Psoas muscle (tissue), 8 donors: Measurements from ENCODE around the gene BCAS3. TPM values are rescaled to one million over a fixed set of nuclear protein-coding genes. Genes with fewer than 3 reads are reported as not detected.
"Not testable (repeated sequence)": the region's sequence is repeated elsewhere in the genome, so short reads cannot be mapped to it uniquely, and the experiment has no call there.

ENCODE experiments used
- ATAC-seq, 4 donors: fragments of 200-7000 bp; cut with Tn5 transposase; one replicate each; pipeline ENCODE4 v1.9.1; 2020; ENCODE audit warnings: moderate library complexity in 3 of 4, mild to moderate bottlenecking in 2 of 4
- DNase-seq, 2 donors: peaks; one replicate each; pipeline ENCODE4 v3.0.0-alpha.2; 2020
- H3K27ac ChIP-seq: fragments of 200-600 bp; one replicate; pipeline ENCODE4 v1.8.0; 2022
- H3K27me3 ChIP-seq, 3 donors: fragments of 200-600 bp in 1 of 3; one replicate each; pipeline versions ENCODE4 v1.6.1 to v1.8.0; 2013 to 2022; ENCODE audit warnings: low read length in 2 of 3, mild to moderate bottlenecking in 2 of 3, moderate library complexity in 1 of 3; ENCODE audit not compliant: insufficient read depth in 3 of 3
- H3K36me3 ChIP-seq, 2 donors: fragments of 200-600 bp in 1 of 2; one replicate each; pipeline versions ENCODE4 v1.6.1 to v1.8.0; 2013 to 2022; ENCODE audit warnings: low read depth in 1 of 2, mild to moderate bottlenecking in 1 of 2, moderate library complexity in 1 of 2; ENCODE audit not compliant: insufficient read depth in 1 of 2
- H3K4me1 ChIP-seq: fragments of 200-600 bp; one replicate; pipeline ENCODE4 v1.8.0; 2022
- H3K4me3 ChIP-seq: fragments of 200-600 bp; one replicate; pipeline ENCODE4 v1.8.0; 2022; ENCODE audit warnings: mild to moderate bottlenecking
- H3K9me3 ChIP-seq: fragments of 200-600 bp; one replicate; pipeline ENCODE4 v1.8.0; 2022
- WGBS, 3 donors: extraction: QIAGEN DNeasy Blood & Tissue Kit; methylation state at CpG; one replicate each; pipeline versions ENCODE4 v1.1.6 to v1.1.7; 2013; 5-methylcytosine and 5-hydroxymethylcytosine counted together
- intact Hi-C, 2 donors: fragments of 100-400 bp; cut with DNase I; formaldehyde crosslinking; loops; one replicate each; pipeline versions ENCODE4 v1.11.0 to v1.14.2; 2022
- polyA plus RNA-seq, 3 donors: library from polyadenylated mRNA; stranded (reverse); fragments of 200-250 nt; gene quantifications; one replicate each; pipeline ENCODE4 v1.2.3, GENCODE V29; 2013
- total RNA-seq, 4 donors: library from RNA; stranded (reverse); fragmentation: NEBNext Ultra II Directional in 2 of 4; extraction: Animal tissue kit (Norgen Biotek cat#: 25700) in 2 of 4; gene quantifications; one replicate each; pipeline versions ENCODE4 v1.2.1 to v1.2.4, GENCODE V29; 2021 to 2023
- TF ChIP-seq, protein P1 (sequence below): fragments of 200-600 bp; IDR thresholded peaks from one replicate; pipeline ENCODE4 v1.8.0; 2022; ENCODE audit warnings: antibody characterized with exemption
- donor health status: healthy with polysubstance abuse.
- donor health status: DM: no; HTN: no; CAD: no; lungs with moderate emphysema.
- donor health status: Bipolar disorder and iron deficiency.
- donor health status: healthy.
- donor health status: DM: yes; HTN: yes; CAD: no.
- donor health status: DM: no; HTN: no; CAD: no.
- donor health status: DM: no; HTN: no; CAD: no.
- donor health status: DM: yes; HTN: yes; CAD: no.

Gene BCAS3
- total and polyA plus RNA-seq, 7 donors: 2.4 to 28.8 (median 15.0) TPM

DNA sequence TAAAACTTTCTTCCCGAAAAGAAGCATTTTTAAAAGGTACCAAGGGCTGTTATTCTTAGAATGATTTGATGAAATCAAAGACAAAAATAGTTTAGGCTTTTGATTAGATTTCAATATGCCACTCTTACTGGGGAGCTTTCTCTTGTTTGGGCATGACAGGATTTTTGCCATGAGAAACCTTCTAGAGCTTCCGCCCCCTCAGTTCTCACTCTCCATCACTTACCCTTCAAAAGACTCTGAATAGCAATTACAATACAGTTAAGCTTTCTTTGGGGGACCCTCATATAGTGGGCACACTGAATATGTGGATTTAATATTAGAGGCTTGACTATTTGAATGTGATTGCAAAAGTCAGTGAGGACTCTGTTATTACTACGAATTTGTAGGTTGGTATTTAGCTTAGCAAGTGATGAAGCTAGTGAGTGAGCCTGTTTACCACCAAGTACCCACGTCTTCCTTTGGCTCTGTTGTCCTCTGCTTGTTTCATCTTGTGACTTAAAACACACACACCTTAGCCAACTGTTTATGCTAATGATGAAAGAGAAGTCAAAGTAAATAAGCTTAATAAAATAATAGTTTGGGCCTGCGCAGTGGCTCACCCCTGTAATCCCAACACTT is 563.3 kb downstream of the BCAS3 start:
- 88 to 95% (median 95%) methylated on average over 5 of the region's 5 CpGs for WGBS, 3 donors
- intact Hi-C loops: no loop called here
- ATAC-seq (no peak), DNase-seq (no peak)
- Histone ChIP-seq H3K36me3 (no peaks in the 10 kb centered on the region), H3K9me3 (no peaks in the 10 kb centered on the region), H3K4me1 (peaks cover 8% of the 10 kb centered on the region), H3K27ac (no peak overlapping the region), H3K4me3 (no peak overlapping the region), H3K27me3 (no peaks in the 10 kb centered on the region)
- TF ChIP-seq, protein P1, sequence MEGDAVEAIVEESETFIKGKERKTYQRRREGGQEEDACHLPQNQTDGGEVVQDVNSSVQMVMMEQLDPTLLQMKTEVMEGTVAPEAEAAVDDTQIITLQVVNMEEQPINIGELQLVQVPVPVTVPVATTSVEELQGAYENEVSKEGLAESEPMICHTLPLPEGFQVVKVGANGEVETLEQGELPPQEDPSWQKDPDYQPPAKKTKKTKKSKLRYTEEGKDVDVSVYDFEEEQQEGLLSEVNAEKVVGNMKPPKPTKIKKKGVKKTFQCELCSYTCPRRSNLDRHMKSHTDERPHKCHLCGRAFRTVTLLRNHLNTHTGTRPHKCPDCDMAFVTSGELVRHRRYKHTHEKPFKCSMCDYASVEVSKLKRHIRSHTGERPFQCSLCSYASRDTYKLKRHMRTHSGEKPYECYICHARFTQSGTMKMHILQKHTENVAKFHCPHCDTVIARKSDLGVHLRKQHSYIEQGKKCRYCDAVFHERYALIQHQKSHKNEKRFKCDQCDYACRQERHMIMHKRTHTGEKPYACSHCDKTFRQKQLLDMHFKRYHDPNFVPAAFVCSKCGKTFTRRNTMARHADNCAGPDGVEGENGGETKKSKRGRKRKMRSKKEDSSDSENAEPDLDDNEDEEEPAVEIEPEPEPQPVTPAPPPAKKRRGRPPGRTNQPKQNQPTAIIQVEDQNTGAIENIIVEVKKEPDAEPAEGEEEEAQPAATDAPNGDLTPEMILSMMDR: no peak

DNA sequence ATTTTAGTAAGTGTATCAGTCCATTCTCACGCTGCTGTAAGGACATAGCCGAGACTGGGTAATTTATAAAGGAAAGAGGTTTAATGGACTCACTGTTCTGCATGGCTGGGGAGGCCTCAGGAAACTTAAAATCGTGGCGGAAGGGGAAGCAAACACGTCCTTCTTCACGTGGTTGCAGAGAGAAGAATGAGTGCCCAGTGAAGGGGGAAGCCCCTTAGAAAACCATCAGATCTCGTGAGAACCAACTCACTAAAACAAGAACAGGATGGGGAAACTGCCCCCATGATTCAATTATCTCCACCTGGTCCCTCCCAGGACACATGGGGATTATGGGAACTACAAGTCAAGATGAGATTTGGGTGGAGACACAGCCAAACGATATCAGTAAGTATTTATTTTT is 567.3 kb downstream of the BCAS3 start:
- H3K9me3 ChIP-seq, intact Hi-C loops, H3K4me3 ChIP-seq, H3K4me1 ChIP-seq, ATAC-seq, DNase-seq, H3K27me3 ChIP-seq, H3K36me3 ChIP-seq, H3K27ac ChIP-seq: not testable (repeated sequence)
- WGBS, 3 donors: 84 to 89% (median 87%) methylated on average over 8 of the region's 8 CpGs

DNA sequence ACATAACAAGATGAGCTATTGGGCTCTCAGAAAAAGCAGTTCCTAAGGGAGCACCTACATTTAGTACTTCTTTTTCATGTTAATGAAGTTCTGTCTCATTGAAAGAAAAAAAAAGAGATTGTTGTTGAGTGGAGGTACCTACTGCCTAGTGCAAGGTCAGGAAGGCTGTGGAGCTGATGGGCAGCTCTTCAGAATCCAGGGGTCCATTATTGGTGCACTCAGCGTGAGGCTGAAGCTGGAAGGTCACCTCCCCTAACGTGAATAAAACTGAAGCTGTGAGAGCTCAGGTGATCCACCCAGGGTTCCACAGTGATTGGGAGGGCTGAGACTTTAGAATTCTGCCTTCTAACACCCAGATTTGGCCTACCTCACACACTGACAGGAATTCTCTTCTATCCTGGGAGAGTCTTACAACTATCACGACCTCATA is 568.1 kb downstream of the BCAS3 start:
- intact Hi-C loops: no loop called here
- Histone ChIP-seq H3K27me3 (no peaks in the 10 kb centered on the region), H3K36me3 (no peaks in the 10 kb centered on the region), H3K4me3 (no peak overlapping the region), H3K9me3 (no peaks in the 10 kb centered on the region), H3K4me1 (no peaks in the 10 kb centered on the region), H3K27ac (no peak overlapping the region)
- TF ChIP-seq, protein P1: no peak
- ATAC-seq (no peak), DNase-seq (no peak)
- WGBS, 3 donors: 92 to 99% (median 96%) methylated on average over 3 of the region's 3 CpGs

DNA sequence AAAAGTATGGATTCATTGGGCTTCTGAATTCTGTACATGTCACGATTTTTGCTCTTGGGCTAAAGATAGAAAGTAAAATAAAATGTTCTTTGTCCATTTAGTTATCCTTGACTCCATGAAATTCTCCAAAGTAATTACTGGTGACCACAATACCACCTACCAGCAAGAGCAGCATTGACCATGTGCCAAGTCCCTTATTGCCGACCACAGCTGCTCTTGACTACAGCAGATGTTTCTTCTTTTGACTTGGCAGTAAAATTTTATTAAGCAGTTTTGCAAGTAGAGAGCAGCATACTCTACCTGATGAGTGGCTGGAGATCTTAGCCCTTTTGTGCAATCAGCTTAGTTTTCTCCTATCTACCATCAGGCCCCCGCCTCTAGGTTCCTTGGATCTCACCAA is 569.8 kb downstream of the BCAS3 start:
- Histone ChIP-seq H3K27ac (no peak overlapping the region), H3K4me1 (peaks cover 9% of the 10 kb centered on the region), H3K4me3 (no peak overlapping the region), H3K36me3 (no peaks in the 10 kb centered on the region), H3K9me3 (no peaks in the 10 kb centered on the region), H3K27me3 (no peaks in the 10 kb centered on the region)
- DNase-seq: no peak
- ATAC-seq: no peak
- TF ChIP-seq, protein P1: no peak
- intact Hi-C loops: no loop called here
- 66 to 75% (median 69%) methylated on average over 3 of the region's 3 CpGs for WGBS, 3 donors

DNA sequence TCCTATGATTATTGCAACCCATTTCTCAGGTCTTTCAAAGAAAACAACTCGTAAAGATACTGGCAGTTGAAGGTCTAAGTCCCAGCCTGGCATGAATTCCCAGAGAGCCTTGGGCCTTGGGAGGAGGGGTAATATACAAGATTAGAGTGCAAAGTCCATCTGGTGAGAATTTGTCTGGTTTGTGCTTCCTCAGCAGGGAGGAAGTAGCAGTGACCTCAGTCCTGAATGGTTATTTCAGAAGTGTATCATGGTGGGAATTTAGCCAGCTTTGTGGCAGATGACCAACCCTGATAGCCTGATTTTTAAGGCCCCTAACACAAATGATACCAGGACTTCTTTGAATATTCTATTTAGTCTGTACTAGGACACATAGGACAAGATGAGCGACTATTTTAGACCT is 570.7 kb downstream of the BCAS3 start:
- TF ChIP-seq, protein P1: no peak
- H3K4me3 ChIP-seq: no peak overlapping the region
- ATAC-seq (no peak), DNase-seq (no peak)
- no peak overlapping the region for H3K27ac ChIP-seq
- WGBS, 3 donors: 82 to 87% (median 85%) methylated on average over 2 of the region's 2 CpGs
- H3K9me3 ChIP-seq: no peaks in the 10 kb centered on the region
- intact Hi-C loops: no loop called here
- H3K4me1 ChIP-seq: peaks cover 13% of the 10 kb centered on the region
- H3K27me3 ChIP-seq: no peaks in the 10 kb centered on the region
- H3K36me3 ChIP-seq: no peaks in the 10 kb centered on the region
